ENCODE results near the gene NOP56.

The NOP56 gene, protein sequence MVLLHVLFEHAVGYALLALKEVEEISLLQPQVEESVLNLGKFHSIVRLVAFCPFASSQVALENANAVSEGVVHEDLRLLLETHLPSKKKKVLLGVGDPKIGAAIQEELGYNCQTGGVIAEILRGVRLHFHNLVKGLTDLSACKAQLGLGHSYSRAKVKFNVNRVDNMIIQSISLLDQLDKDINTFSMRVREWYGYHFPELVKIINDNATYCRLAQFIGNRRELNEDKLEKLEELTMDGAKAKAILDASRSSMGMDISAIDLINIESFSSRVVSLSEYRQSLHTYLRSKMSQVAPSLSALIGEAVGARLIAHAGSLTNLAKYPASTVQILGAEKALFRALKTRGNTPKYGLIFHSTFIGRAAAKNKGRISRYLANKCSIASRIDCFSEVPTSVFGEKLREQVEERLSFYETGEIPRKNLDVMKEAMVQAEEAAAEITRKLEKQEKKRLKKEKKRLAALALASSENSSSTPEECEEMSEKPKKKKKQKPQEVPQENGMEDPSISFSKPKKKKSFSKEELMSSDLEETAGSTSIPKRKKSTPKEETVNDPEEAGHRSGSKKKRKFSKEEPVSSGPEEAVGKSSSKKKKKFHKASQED

DNA sequence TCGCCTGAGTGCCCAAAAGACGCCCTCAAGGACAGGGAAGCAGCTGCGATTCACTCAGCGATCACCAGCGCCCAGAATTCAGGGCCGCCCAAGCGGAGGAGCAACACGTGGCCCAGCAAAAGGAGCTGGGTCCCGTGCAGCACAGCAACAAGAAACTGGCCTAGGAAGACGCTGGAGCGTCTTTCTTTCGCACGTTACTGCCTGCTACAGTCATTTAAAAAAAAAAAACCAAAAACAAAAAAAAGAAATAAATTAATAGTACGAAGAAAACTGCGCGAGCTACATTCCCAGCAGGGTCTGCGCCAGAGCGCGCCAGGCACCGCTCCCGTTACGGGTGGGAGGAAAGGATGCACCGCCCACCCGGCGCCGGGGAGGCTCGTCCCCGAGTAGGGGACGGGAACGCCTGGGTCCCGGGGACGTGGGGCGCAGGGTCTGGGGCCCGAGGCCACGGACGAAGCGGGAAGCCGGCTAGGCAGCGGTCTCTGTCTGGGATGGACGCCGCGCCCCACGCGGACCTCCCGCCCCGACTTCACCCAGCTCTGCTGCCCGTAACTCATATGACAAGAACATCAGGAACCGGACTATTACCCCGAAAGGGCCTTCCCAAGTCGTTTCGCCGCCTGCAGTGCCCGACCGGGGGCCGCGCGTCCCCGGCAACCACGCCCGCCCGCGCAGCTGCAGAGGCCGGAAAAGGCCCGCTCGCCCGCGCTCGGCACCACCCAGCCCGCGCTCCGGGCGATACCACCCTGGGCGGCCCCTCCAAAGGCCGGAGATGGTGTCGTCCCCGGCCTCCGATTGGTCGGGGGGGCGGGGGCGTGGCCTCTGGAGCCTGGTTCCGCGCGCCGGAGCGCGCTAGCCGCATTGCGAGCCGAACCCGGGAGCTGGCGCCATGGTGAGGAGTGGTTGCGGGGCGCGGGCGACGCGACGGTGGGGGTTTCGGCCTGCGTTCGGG, at the start of gene NOP56:
Gene NOP56, plus strand, starts transcription at position 861 of the 952 bp plus-strand sequence. Its CDS starts 29 bp downstream, at position 890.
- DNase-seq (ENCODE audit: low read depth in 2 of 2), result peak; percentile 84 to 91

DNA sequence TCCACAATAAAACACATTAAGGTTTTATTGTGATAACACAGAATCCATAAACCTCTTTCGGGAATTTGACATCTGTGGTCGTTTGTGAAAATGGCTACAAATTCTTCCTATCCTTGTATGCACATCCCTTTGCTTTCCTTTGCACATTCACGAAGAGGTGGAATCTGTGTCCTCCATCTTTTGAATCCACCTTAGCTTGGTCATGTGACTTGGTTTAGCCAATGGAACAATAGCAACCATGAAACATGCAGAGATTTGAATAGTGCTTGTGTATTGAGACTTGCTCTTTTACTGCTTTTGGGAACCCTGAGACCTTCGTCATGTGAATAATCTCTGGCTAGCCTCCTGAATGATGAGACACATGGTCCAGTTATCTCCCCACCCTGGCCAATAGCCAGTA, 49.7 kb upstream of the NOP56 start:
- DNase-seq (ENCODE audit: low read depth in 2 of 2), result no peak

- no peak for DNase-seq (ENCODE audit: low read depth in 2 of 2)
Measured at GRCh38 chr20:2603816-2604505, 48.5 kb upstream of the NOP56 start.

DNA sequence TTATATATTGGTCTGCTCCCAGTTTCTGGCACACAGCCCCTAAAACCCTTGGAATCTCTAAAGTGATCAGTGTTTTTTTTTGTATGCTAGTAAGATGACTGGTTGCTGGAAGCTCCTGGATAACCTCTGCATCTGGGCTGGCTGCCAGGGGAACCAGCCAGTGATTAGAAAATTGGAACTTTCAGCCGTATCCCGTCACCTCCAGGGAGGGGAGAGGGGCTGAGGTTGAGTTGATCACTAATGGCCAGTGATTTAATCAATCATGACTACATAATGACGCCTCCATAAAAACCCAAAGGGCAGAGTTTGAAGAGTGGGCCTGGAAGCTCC, 48.0 kb upstream of the NOP56 start:
- DNase-seq (ENCODE audit: low read depth in 2 of 2), result no peak

- DNase-seq (ENCODE audit: low read depth in 2 of 2), result no peak
Measured at GRCh38 chr20:2606507-2607006, 45.9 kb upstream of the NOP56 start.

DNA sequence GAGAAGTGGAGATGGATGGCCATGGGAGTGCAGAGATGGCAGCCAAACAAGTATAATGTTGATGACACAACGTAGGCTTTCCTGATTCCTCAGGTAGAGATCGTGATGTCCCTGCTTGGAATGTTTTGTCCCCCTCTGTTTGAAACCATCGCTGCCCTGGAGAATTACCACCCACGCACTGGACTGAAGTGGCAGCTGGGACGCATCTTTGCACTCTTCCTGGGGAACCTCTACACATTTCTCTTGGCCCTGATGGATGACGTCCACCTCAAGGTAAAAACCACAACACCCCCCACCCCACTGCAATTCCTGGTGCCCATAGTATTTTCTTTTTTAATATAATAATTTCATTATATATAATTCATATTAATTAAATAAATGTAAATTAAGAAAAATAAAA, 42.1 kb upstream of the NOP56 start:
- DNase-seq (ENCODE audit: low read depth in 2 of 2), result no peak

- DNase-seq (ENCODE audit: low read depth in 2 of 2), result no peak
Measured at GRCh38 chr20:2610941-2611720, 41.3 kb upstream of the NOP56 start.

DNA sequence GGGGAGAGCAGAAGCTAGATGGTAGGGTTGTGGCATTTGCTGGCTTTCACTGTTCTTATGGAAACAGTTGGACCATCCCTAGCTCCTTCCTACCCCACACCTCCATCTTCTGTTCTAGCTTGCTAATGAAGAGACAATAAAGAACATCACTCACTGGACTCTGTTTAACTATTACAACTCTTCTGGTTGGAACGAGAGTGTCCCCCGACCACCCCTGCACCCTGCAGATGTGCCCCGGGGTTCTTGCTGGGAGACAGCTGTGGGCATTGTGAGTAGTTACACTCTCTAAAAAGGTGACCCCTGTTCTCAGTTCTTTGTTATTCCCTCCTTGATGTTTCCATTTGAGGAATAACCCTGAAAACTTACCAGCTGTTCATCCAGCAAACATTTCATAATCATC, 40.4 kb upstream of the NOP56 start:
- DNase-seq (ENCODE audit: low read depth in 2 of 2), result no peak

DNA sequence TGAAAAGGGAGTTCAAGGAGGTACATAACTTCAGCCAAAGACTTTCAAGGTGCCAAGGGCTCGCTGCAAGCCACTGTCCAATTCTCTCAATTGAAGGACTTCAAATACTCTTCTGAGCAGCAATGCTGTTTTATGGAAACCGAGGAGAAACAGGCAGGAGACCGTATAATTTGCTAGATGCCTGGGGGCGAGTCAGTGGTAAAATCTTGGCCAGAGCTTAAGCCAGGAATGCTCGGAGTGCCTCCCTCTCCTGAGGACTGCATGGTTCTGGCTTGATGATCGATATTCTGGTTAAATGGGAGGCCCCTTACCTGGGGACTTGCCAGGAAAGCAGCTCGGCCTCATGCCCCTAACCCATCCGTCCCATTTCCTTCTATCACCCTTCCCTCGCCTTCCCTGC, 35.8 kb upstream of the NOP56 start:
- no peak for DNase-seq (ENCODE audit: low read depth in 2 of 2)

DNA sequence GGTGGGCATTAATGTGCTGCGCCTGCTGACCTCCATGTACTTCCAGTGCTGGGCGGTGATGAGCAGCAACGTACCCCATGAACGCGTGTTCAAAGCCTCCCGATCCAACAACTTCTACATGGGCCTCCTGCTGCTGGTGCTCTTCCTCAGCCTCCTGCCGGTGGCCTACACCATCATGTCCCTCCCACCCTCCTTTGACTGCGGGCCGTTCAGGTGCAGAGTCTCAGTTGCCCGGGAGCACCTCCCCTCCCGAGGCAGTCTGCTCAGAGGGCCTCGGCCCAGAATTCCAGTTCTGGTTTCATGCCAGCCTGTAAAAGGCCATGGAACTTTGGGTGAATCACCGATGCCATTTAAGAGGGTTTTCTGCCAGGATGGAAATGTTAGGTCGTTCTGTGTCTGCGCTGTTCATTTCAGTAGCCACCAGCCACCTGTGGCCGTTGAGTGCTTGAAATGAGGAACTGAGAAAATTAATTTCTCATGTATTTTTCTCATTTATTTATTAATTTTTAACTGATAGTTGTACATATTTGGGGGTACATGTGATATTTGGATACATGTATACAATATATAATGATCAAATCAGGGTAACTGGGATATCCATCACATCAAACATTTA, 35.2 kb upstream of the NOP56 start:
- DNase-seq (ENCODE audit: low read depth in 2 of 2), result no peak

DNA sequence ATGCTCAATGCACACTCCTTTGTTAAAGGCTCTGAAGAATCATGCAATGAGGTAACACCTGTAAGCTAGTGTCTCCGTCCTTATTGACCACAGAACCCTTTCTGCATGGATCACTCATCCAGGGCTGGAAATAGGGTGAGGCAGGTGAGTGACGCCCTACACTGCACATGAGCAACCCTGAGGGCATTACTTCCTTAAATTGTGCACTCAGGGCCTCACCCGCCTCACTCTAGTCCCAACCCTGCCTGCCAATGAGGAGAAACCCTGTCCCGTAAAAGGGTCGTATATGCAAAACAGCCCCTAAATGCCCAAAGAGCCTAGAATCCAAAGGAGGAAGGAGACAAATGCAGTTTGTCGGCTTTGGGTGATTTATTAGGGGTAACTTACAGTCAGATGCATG, 33.6 kb upstream of the NOP56 start:
- no peak for DNase-seq (ENCODE audit: low read depth in 2 of 2)

DNA sequence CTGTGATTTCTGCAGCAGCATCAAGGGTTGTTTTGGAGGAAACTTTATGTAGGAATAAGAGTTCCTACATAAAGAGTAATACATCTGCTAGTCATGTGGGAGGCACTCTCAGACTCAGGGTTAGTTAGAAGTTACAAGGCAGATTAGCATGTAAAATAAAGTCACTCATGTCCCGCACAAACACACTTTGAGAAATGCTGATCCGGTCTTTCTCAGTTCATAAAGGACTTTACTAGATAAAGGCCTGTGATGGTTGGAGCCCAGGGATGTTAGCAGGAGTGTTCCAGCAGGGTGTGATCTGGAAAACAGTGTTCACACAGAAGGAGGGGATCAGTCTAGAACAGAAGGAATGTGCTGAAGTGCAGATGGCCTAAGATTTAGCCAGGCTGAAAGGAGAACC, 33.1 kb upstream of the NOP56 start:
- DNase-seq (ENCODE audit: low read depth in 2 of 2), result no peak

- no peak for DNase-seq (ENCODE audit: low read depth in 2 of 2)
Measured at GRCh38 chr20:2619961-2620595, 32.4 kb upstream of the NOP56 start.

DNA sequence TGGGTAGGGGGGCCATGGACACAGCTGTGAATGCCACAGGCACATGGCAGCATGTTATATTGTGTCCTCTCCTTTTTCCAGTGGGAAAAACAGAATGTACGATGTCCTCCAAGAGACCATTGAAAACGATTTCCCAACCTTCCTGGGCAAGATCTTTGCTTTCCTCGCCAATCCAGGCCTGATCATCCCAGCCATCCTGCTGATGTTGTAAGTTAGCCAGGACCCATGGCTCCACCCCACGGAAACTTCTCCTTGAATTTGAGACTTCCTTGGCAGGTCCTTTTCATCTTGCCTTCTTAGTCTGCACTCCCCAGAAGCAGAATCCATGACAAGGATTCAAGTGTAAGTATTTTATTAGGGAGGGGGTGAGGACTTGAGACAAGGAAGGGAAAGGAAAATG, 28.2 kb upstream of the NOP56 start:
- DNase-seq (ENCODE audit: low read depth in 2 of 2), result no peak

GRCh38 chr20:2625062-2625461, 27.4 kb upstream of the NOP56 start:
- no peak for DNase-seq (ENCODE audit: low read depth in 2 of 2)

GRCh38 chr20:2626853-2627541, 25.4 kb upstream of the NOP56 start:
- no peak for DNase-seq (ENCODE audit: low read depth in 2 of 2)

- DNase-seq (ENCODE audit: low read depth in 2 of 2), result no peak
Measured at GRCh38 chr20:2631228-2631627, 21.2 kb upstream of the NOP56 start.

DNA sequence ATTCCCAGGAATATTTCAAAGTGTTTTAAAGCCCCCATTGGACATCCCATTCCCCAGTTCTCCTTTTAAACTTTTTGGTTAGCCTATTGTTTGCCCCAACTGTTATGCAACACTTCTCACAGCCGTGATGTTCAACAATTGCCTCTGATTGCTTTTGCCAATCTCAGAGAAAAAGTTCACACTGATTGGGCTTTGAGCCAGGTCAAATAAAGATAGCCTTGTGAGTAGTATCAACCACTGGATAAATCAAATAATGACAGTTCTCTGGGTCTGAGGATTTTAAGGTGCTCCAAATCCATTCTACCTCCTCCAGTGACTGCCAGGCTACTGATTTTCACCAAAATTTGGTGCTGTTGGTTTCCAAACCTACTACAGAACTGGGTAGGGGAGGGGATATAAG, 19.1 kb upstream of the NOP56 start:
- no peak for DNase-seq (ENCODE audit: low read depth in 2 of 2)

GRCh38 chr20:2637246-2637645, 15.2 kb upstream of the NOP56 start:
- DNase-seq (ENCODE audit: low read depth in 2 of 2), result no peak
